Activated naive CD8-positive, alpha-beta T cell treated with anti-CD3 and anti-CD28 coated beads, Interleukin-2, amount 50 U/mL, for 24 hours (primary cell): ENCODE measurements around the gene OR4X2.
"Not testable (repeated sequence)": the region's sequence is repeated elsewhere in the genome, so short reads cannot be mapped to it uniquely, and the experiment has no call there.

Experiments
- ATAC-seq: fragments of 150-1000 bp; cut with Tn5 transposase; one replicate; pipeline ENCODE4 v1.10.0; 2021
- DNase-seq: peaks from one replicate; pipeline ENCODE4 v3.0.0; 2021
- H3K27ac Mint-ChIP-seq: one replicate; pipeline ENCODE4 v1.8.0; 2021; ENCODE audit warnings: mild to moderate bottlenecking, mixed read lengths
- H3K27me3 Mint-ChIP-seq: one replicate; pipeline ENCODE4 v1.8.0; 2021; ENCODE audit warnings: mixed read lengths
- H3K36me3 Mint-ChIP-seq: one replicate; pipeline ENCODE4 v1.8.0; 2021; ENCODE audit warnings: low read depth, mixed read lengths
- H3K4me1 Mint-ChIP-seq: one replicate; pipeline ENCODE4 v1.8.0; 2021; ENCODE audit warnings: mixed read lengths
- H3K4me3 Mint-ChIP-seq: one replicate; pipeline ENCODE4 v1.8.0; 2021; ENCODE audit warnings: mild to moderate bottlenecking, moderate library complexity, mixed read lengths
- H3K9me3 Mint-ChIP-seq: one replicate; pipeline ENCODE4 v1.8.0; 2021; ENCODE audit warnings: mixed read lengths

The OR4X2 gene

GRCh38 chr11:48244804-48245203 is at the start of gene OR4X2:
Gene OR4X2 (plus strand): TSS chr11:48245104. CDS start chr11:48245104, 0 bp downstream.
- H3K27ac Mint-ChIP-seq: no peak within 1 kb of the TSS
- no peaks in the 10 kb centered on the region for H3K4me1 Mint-ChIP-seq
- DNase-seq: no peak
- no peak within 1 kb of the TSS for H3K4me3 Mint-ChIP-seq
- ATAC-seq: no peak
- H3K9me3 Mint-ChIP-seq: peaks cover 8% of the 10 kb centered on the region
- H3K27me3 Mint-ChIP-seq: peaks cover 13% of the 10 kb centered on the region
- H3K36me3 Mint-ChIP-seq: no peaks in the 10 kb centered on the region

- H3K4me1 Mint-ChIP-seq: no peaks in the 10 kb centered on the region
- H3K9me3 Mint-ChIP-seq: no peaks in the 10 kb centered on the region
- H3K27me3 Mint-ChIP-seq: peaks cover 11% of the 10 kb centered on the region
- no peak overlapping the region for H3K4me3 Mint-ChIP-seq
- DNase-seq: no peak
- ATAC-seq: no peak
- no peak overlapping the region for H3K27ac Mint-ChIP-seq
- H3K36me3 Mint-ChIP-seq: no peaks in the 10 kb centered on the region
Measured at GRCh38 chr11:48207881-48208280, 37.0 kb upstream of the OR4X2 start.

GRCh38 chr11:48210052-48210451 is 34.9 kb upstream of the OR4X2 start:
- H3K27ac Mint-ChIP-seq: no peak overlapping the region
- H3K9me3 Mint-ChIP-seq: no peaks in the 10 kb centered on the region
- H3K27me3 Mint-ChIP-seq: peaks cover 11% of the 10 kb centered on the region
- H3K4me3 Mint-ChIP-seq: no peak overlapping the region
- ATAC-seq (no peak), DNase-seq (no peak)
- no peaks in the 10 kb centered on the region for H3K4me1 Mint-ChIP-seq
- no peaks in the 10 kb centered on the region for H3K36me3 Mint-ChIP-seq

GRCh38 chr11:48216510-48216909 is 28.4 kb upstream of the OR4X2 start, which contains the start of gene OR4B1:
Gene OR4B1 (plus strand): TSS chr11:48216810. CDS start chr11:48216810, 0 bp downstream.
- Mint-ChIP-seq H3K27ac (no peak within 1 kb of the TSS), H3K27me3 (peaks cover 1% of the 10 kb centered on the region), H3K4me3 (no peak within 1 kb of the TSS), H3K36me3 (no peaks in the 10 kb centered on the region), H3K9me3 (no peaks in the 10 kb centered on the region), H3K4me1 (no peaks in the 10 kb centered on the region)
- no peak for DNase-seq
- ATAC-seq: no peak

GRCh38 chr11:48228761-48229160 is 16.1 kb upstream of the OR4X2 start:
- DNase-seq (no peak), ATAC-seq (no peak)
- H3K4me3 Mint-ChIP-seq: no peak overlapping the region
- H3K4me1 Mint-ChIP-seq: no peaks in the 10 kb centered on the region
- H3K9me3 Mint-ChIP-seq: peaks cover 7% of the 10 kb centered on the region
- H3K27me3 Mint-ChIP-seq: no peaks in the 10 kb centered on the region
- no peaks in the 10 kb centered on the region for H3K36me3 Mint-ChIP-seq
- H3K27ac Mint-ChIP-seq: no peak overlapping the region

- H3K36me3 Mint-ChIP-seq, H3K27ac Mint-ChIP-seq, H3K4me1 Mint-ChIP-seq, H3K4me3 Mint-ChIP-seq, ATAC-seq, H3K27me3 Mint-ChIP-seq, H3K9me3 Mint-ChIP-seq, DNase-seq: not testable (repeated sequence)
Measured at GRCh38 chr11:48230057-48230456, 14.8 kb upstream of the OR4X2 start.

GRCh38 chr11:48237727-48238126 is 7.2 kb upstream of the OR4X2 start:
- H3K27me3 Mint-ChIP-seq: peaks cover 9% of the 10 kb centered on the region
- no peak overlapping the region for H3K27ac Mint-ChIP-seq
- H3K4me3 Mint-ChIP-seq: no peak overlapping the region
- no peaks in the 10 kb centered on the region for H3K36me3 Mint-ChIP-seq
- no peak for ATAC-seq
- no peaks in the 10 kb centered on the region for H3K4me1 Mint-ChIP-seq
- peaks cover 4% of the 10 kb centered on the region for H3K9me3 Mint-ChIP-seq
- no peak for DNase-seq

- Mint-ChIP-seq H3K27ac (no peak overlapping the region), H3K4me3 (no peak overlapping the region), H3K27me3 (peaks cover 13% of the 10 kb centered on the region), H3K36me3 (no peaks in the 10 kb centered on the region), H3K9me3 (no peaks in the 10 kb centered on the region), H3K4me1 (no peaks in the 10 kb centered on the region)
- ATAC-seq (no peak), DNase-seq (no peak)
Measured at GRCh38 chr11:48242501-48242900, 2.4 kb upstream of the OR4X2 start.

GRCh38 chr11:48248902-48249301 is 4.0 kb downstream of the OR4X2 start:
- no peaks in the 10 kb centered on the region for H3K36me3 Mint-ChIP-seq
- H3K9me3 Mint-ChIP-seq: peaks cover 8% of the 10 kb centered on the region
- no peak for ATAC-seq
- H3K4me1 Mint-ChIP-seq: no peaks in the 10 kb centered on the region
- no peak overlapping the region for H3K4me3 Mint-ChIP-seq
- H3K27me3 Mint-ChIP-seq: peaks cover 13% of the 10 kb centered on the region
- no peak overlapping the region for H3K27ac Mint-ChIP-seq
- no peak for DNase-seq

GRCh38 chr11:48261600-48261999 is 16.7 kb downstream of the OR4X2 start:
- no peak overlapping the region for H3K4me3 Mint-ChIP-seq
- ATAC-seq (no peak), DNase-seq (no peak)
- no peaks in the 10 kb centered on the region for H3K4me1 Mint-ChIP-seq
- H3K36me3 Mint-ChIP-seq: no peaks in the 10 kb centered on the region
- H3K27ac Mint-ChIP-seq: no peak overlapping the region
- H3K9me3 Mint-ChIP-seq: no peaks in the 10 kb centered on the region
- H3K27me3 Mint-ChIP-seq: peaks cover 5% of the 10 kb centered on the region

GRCh38 chr11:48263423-48263911 is 18.6 kb downstream of the OR4X2 start, which contains the start of gene OR4X1:
Gene OR4X1 (plus strand): TSS chr11:48263861. CDS start chr11:48263861, 0 bp downstream.
- Mint-ChIP-seq H3K36me3 (no peaks in the 10 kb centered on the region), H3K4me1 (no peaks in the 10 kb centered on the region), H3K4me3 (no peak within 1 kb of the TSS), H3K27ac (no peak within 1 kb of the TSS), H3K9me3 (no peaks in the 10 kb centered on the region), H3K27me3 (peaks cover 4% of the 10 kb centered on the region)
- no peak for ATAC-seq
- DNase-seq: no peak

- H3K9me3 Mint-ChIP-seq: no peaks in the 10 kb centered on the region
- no peak overlapping the region for H3K4me3 Mint-ChIP-seq
- no peak for DNase-seq
- H3K36me3 Mint-ChIP-seq: no peaks in the 10 kb centered on the region
- H3K4me1 Mint-ChIP-seq: no peaks in the 10 kb centered on the region
- no peak overlapping the region for H3K27ac Mint-ChIP-seq
- ATAC-seq: no peak
- peaks cover 3% of the 10 kb centered on the region for H3K27me3 Mint-ChIP-seq
Measured at GRCh38 chr11:48270621-48271020, 25.7 kb downstream of the OR4X2 start.

- H3K27ac Mint-ChIP-seq: no peak overlapping the region
- no peak for ATAC-seq
- H3K36me3 Mint-ChIP-seq: no peaks in the 10 kb centered on the region
- H3K9me3 Mint-ChIP-seq: no peaks in the 10 kb centered on the region
- no peak overlapping the region for H3K4me3 Mint-ChIP-seq
- DNase-seq: no peak
- H3K27me3 Mint-ChIP-seq: peaks cover 3% of the 10 kb centered on the region
- H3K4me1 Mint-ChIP-seq: no peaks in the 10 kb centered on the region
Measured at GRCh38 chr11:48272606-48273005, 27.7 kb downstream of the OR4X2 start.
